Measurements from ENCODE around the gene BCAS3.
"Not testable (repeated sequence)": the region's sequence is repeated elsewhere in the genome, so short reads cannot be mapped to it uniquely, and the experiment has no call there.

The BCAS3 gene

GRCh38 chr17:60891149-60891548 is 213.5 kb downstream of the BCAS3 start:
- no peak for DNase-seq

DNA sequence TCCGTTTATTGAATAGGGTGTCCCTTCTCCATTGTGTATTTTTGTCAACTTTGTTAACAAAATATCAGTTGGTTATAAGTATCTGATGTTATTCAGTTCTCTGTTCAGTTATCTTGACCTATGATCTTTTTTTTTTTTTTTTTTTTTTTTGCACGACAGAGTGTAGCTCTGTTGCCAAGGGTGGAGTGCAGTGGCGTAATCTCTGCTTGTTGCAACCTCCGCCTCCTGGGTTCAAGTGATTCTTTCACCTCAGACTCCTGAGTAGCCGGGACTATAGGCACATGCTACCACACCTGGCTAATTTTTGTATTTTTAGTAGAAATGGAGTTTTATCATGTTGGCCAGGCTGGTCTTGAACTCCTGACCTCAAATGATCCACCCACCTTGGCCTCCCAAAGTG is 215.8 kb downstream of the BCAS3 start:
- DNase-seq: no peak

DNA sequence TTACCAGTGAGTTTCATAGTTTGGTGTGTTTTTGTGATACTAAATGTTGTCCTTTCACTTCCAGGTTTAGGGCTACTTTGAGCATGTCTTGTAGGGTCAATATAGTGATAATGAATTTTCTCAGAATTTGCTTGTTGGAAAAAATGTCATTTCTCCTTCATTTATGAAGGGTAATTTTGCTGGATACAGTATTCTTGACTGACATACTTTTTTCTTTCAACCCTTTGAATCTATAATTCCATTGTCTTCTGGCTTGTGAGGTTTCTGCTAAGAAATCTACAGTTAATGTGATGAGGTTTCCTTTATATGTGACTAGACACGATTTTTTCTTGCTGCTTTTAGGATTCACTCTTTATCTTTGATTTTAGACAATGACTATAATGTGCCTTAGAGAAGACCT is 219.3 kb downstream of the BCAS3 start:
- peak; percentile 3 for DNase-seq

DNA sequence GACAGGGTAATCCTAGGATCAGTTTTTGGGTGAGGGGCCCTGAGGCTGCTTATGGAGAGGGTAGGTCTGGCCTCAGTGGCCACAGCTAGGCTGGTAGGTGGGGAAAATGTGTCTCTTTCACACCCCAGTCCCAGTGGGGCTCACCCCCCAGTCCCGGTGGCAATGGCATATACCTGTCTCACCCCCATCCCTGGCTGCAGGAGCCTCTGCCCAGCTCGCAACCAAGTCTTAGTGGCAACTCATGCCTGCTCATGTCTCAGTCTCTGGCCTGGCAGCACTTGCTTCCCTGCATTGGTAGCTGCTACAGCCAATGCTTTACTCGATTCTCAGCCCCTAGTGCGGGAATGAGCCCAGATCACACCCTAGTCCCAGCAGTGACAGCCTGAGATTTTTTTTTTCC is 221.5 kb downstream of the BCAS3 start:
- DNase-seq: no peak

DNA sequence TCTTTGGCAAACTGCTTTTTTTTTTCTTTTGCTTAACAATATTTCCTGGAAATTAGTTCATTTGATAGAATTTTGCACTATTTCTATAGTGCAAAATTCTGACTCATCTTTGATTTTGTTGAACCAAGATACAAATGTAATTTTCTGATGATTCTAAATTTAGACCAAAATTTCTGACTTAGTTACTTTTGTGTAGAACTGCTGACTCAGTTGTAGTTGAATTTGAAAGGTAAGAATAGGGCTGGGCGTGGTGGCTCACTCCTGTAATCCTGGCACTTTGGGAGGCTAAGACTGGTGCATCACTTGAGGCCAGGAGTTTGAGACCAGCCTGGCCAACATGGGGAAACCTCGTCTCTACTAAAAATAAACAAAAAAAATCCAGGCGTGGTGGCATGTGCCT is 223.0 kb downstream of the BCAS3 start:
- DNase-seq: no peak

GRCh38 chr17:60901242-60901641 is 223.6 kb downstream of the BCAS3 start:
- DNase-seq: no peak

- DNase-seq: no peak
Measured at GRCh38 chr17:60901806-60902205, 224.2 kb downstream of the BCAS3 start.

GRCh38 chr17:60902399-60902798 is 224.7 kb downstream of the BCAS3 start:
- no peak for DNase-seq

DNA sequence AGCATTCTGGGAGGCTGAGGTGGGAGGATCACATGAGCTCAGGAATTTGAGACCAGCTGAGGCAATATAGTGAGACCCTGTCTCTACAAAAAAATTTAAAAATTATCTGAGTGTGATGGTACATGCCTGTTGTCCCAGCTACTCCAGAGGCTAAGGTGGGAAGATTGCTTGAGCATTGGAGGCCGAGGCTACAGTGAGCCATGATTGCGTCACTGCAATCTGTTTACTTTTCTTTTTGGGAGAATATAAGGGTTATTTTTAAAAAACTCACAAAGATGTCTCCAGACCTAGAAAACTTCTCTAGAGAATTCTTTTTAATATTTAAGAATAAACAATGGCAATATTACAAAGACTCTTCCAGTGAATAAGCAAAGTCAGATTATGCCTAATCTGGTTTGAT is 226.9 kb downstream of the BCAS3 start:
- DNase-seq: no peak

- DNase-seq: no peak
Measured at GRCh38 chr17:60905709-60906108, 228.1 kb downstream of the BCAS3 start.

DNA sequence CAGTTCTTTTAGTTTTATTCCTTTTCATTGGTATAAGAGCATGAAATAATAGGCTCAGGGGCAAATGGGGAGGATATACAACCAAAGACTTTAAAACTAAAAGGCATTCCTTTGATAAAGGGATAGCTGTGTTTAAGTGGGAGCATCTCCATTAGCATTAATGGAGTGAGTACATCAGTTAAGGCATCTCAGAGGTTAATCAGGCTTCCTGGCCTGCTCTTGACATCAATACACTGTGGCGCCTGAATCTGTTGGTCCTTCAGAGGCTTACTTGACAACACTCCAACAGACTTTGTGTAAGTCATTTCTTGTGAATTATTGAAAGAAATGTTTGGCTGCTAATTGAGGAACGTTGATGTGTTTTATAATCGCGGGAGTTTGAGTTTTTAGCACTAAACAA is 230.7 kb downstream of the BCAS3 start:
- no peak for DNase-seq

GRCh38 chr17:60909405-60909804 is 231.8 kb downstream of the BCAS3 start:
- DNase-seq: no peak

DNA sequence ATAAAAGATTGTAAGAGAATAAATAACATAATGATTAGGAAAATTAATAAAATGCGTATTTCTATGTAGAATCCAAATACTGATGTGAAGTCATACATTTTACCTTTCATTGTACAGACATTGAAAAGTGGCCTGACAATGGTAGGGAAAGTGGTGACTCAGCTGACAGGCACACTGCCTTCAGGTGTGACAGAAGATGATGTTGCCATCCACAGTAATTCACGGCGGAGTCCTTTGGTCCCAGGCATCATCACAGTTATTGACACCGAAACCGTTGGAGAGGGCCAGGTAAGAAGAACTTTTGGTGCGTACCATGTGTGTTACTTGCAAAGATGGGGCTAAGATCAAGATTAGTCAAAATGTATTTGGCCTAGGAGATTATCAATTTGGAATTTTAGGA is 232.8 kb downstream of the BCAS3 start:
- no peak for DNase-seq

GRCh38 chr17:60914078-60914477 is 236.4 kb downstream of the BCAS3 start:
- no peak for DNase-seq

GRCh38 chr17:60916043-60916442 is 238.4 kb downstream of the BCAS3 start:
- no peak for DNase-seq

DNA sequence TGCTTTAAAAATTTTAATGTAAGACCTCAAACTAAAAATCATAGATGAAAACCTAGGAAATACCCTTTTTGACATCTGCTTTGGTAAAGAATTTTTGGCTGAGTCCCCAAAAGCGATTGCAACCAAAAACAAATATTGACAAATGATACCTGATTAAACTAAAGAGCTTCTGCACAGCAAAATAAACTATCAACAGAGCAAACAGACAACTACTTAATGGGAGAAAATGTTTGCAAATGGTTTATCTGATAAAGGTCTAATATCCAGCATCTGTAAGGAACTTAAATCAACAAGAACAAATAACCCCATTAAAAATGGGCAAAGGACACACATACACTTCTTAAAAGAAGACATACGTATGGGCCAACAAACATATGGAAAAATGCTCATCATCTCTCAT is 242.5 kb downstream of the BCAS3 start:
- no peak for DNase-seq

DNA sequence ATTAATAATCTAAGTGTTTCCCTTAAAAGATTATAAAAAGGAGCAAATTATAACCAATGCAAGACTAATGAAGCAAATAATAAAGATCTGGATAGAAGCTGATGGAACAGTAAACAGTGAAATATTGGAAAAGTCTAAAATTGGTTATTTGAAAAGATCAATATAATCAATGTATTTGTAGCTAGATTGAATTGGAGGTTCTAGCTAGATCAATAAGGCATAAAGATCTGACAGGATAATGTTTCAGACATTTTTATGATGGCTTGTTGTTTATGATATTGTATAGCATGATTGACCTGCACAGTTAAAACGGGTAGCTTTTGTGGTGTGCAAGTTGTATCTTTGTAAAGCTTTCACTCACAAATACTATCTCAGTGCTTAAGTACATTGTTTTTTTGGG is 245.3 kb downstream of the BCAS3 start:
- DNase-seq: no peak

DNA sequence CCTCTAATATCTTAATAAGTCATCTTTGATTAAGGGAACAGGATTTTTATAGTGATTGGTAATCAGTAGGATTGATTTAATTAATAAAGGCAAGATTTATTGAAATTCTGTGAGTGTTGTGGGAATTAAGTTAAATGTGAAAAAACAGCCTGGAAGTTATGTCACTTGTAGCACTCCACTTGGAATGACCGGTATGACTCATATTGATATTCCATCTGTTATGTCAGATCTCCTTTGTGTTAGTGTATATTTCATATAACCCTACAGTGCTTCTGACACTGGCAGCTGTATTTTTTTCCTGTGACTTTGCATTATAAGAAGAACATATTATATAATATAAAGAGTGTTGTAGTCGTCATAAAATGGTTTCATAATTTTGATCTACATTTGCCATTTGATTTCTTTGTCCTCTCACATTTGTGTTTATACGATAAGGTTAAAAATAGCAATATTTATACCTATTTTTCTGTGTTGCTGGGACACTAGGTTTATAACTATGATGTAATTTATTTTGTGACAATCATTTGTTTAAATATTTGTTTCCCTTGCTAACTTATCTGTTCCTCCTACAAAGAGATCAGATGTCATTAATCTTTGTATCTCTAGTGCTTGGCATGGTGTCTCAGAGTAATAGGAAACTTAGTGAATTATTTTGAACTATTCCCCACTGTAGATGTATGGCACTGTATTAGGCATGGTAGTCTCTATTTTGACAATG is 249.0 kb downstream of the BCAS3 start:
- no peak for DNase-seq

DNA sequence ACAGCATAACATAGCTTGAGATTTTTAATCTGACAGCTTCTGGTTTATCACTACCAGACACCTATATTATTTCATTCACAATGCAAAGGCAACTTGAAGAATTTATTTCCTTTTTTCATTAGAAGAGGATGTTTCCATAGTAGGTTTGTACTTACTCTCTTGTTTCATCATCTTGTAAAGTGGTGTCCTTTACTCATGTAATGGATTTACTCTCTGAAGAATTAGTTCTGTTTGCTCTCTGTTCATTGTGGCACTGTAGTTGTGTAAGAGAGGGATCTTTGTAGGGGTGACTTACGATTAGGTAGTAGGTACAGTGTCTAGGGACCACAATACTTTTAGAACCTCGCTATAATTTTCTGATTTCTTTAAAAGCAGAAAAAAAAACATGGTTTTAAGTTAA is 256.1 kb downstream of the BCAS3 start:
- DNase-seq: no peak

- no peak for DNase-seq
Measured at GRCh38 chr17:60934723-60935122, 257.1 kb downstream of the BCAS3 start.

- DNase-seq: not testable (repeated sequence)
Measured at GRCh38 chr17:60935991-60936390, 258.3 kb downstream of the BCAS3 start.

- no peak for DNase-seq
Measured at GRCh38 chr17:60939318-60939717, 261.7 kb downstream of the BCAS3 start.

GRCh38 chr17:60941028-60941427 is 263.4 kb downstream of the BCAS3 start:
- DNase-seq: peak; percentile 67

- no peak for DNase-seq
Measured at GRCh38 chr17:60941571-60941970, 263.9 kb downstream of the BCAS3 start.

GRCh38 chr17:60944751-60945150 is 267.1 kb downstream of the BCAS3 start:
- no peak for DNase-seq

GRCh38 chr17:60947100-60947499 is 269.4 kb downstream of the BCAS3 start:
- DNase-seq: no peak

All from OCI-M1 (cell line).